Cerebellar cortex (tissue), 1 donor: ENCODE measurements around the gene JUP.
"Not testable (repeated sequence)": the region's sequence is repeated elsewhere in the genome, so short reads cannot be mapped to it uniquely, and the experiment has no call there.

Source experiments
- DNase-seq: peaks from one replicate; pipeline ENCODE4 v3.0.0-alpha.2; 2015; ENCODE audit warnings: low spot score

Gene JUP

GRCh38 chr17:41786227-41787020, at the start of gene JUP:
JUP (minus strand) TSS chr17:41786711; CDS start chr17:41771854, 14,857 bp downstream.
- peak; percentile 100 for DNase-seq

GRCh38 chr17:41835800-41836549, 49.5 kb upstream of the JUP start, which contains the start of gene NT5C3B:
NT5C3B (minus strand) TSS chr17:41836232; CDS start chr17:41836193, 39 bp downstream.
- DNase-seq: peak; percentile 43

- peak; percentile 39 for DNase-seq
Observed at GRCh38 chr17:41835214-41835799, 48.8 kb upstream of the JUP start.

GRCh38 chr17:41829961-41830360, 43.5 kb upstream of the JUP start:
- not testable (repeated sequence) for DNase-seq

DNA sequence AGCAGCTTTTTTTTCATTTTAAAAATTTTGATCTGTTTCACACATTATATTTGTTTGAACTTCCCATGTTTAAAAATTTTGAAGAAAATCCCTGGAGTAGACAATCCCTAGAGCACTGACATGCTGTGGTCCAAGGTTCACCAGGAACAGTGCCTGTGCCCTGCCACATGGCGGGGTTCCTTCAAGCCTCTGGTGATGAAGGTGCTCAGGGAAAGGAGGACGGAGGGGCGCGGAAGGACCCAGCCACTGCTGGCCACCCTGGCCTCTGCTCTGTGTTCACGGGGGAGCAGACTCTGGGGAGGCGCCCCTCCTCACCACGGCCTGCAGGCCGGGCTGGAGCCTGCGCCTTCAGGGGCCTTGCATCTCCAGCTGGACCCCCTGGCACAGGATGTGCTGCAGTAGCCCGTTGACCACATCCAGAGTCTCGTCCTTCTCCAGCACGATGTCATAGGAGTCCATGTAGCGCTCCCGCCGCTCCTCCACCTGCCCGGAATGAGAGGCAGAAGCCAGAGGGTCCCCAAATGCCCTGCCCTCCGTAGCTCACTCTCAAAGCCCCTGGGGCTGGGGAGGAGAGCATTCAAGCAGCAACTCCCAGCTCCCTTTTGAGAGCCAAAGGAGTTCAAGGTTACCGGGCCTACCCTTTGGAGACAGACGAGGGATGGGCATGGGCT, 38.8 kb upstream of the JUP start:
- DNase-seq: no peak

- no peak for DNase-seq
Observed at GRCh38 chr17:41824086-41824485, 37.6 kb upstream of the JUP start.

- DNase-seq: no peak
Observed at GRCh38 chr17:41823580-41823979, 37.1 kb upstream of the JUP start.

GRCh38 chr17:41823141-41823524, 36.6 kb upstream of the JUP start:
- DNase-seq: no peak

GRCh38 chr17:41822216-41823140, 36.0 kb upstream of the JUP start:
- no peak for DNase-seq

DNA sequence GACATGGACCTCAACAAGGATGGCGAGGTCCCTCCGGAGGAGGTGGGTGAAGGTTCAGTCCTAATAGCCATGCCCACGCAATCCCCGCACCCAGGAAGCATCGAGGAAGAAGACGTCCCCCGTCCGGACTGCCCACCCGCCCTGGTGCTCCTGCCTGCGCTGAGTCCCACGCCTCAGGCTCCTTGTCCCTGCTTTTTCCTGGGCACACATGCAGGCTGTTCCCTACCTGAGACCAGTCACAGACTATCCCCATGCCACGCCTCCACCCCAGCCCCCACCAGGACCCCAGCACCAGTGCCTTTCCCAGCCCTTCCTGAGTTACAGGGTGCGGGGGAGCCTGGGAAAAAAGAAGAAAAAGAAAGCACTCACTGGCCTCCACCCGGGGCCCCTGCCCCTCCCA, 35.3 kb upstream of the JUP start:
- no peak for DNase-seq

GRCh38 chr17:41818024-41818423, 31.5 kb upstream of the JUP start:
- DNase-seq: no peak

DNA sequence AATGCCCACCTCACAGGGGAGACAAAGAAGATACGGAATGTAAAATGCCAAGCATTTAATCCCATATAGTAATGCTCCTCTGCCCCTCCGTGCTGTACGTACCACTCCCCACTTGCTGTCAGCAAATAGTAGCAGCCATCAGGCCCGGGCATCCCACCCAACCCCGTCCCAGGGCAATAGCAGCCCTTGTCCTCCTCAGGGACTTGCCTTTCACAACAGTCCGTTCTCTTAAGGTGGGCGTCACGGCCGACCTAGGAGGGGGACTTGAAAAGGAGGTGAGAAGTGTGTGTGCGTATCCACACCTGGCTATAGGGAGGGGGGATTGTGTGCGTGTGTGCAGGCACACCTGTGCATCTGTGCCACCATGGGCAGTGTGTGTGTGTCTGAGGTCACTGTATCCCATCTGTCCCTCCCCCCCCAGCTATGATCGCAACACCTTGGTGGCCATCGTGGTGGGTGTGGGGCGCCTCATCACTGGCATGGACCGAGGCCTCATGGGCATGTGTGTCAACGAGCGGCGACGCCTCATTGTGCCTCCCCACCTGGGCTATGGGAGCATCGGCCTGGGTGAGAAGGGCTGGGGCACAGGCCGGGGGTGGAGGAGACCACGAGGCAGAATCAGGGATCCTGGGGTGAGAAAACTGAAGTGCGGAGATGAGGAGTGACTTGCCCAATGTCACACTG, 30.3 kb upstream of the JUP start:
- no peak for DNase-seq

- no peak for DNase-seq
Observed at GRCh38 chr17:41814195-41814594, 27.7 kb upstream of the JUP start.

- DNase-seq: no peak
Observed at GRCh38 chr17:41813699-41814124, 27.2 kb upstream of the JUP start.

DNA sequence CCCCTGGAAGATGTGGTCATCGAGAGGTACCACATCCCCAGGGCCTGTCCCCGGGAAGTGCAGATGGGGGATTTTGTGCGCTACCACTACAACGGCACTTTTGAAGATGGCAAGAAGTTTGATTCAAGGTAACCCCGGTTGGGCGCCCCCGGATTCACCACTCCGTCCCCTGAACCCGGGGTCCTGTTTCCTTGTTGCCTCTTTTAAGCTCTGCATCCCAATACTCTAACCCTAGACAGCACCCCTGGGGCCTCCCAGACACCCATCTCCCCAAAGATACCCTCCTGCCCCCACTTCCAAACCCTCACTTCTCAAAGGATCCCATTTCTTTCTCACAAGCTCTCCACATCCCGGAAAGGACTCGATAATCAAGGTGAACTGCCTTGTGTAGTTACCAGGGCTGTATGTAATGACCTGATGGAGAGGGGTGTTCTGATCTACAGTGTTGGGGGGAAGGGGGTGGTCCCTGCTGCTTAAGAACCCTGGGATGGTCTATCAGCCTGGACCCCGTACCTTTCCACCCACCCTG, 26.7 kb upstream of the JUP start:
- no peak for DNase-seq

DNA sequence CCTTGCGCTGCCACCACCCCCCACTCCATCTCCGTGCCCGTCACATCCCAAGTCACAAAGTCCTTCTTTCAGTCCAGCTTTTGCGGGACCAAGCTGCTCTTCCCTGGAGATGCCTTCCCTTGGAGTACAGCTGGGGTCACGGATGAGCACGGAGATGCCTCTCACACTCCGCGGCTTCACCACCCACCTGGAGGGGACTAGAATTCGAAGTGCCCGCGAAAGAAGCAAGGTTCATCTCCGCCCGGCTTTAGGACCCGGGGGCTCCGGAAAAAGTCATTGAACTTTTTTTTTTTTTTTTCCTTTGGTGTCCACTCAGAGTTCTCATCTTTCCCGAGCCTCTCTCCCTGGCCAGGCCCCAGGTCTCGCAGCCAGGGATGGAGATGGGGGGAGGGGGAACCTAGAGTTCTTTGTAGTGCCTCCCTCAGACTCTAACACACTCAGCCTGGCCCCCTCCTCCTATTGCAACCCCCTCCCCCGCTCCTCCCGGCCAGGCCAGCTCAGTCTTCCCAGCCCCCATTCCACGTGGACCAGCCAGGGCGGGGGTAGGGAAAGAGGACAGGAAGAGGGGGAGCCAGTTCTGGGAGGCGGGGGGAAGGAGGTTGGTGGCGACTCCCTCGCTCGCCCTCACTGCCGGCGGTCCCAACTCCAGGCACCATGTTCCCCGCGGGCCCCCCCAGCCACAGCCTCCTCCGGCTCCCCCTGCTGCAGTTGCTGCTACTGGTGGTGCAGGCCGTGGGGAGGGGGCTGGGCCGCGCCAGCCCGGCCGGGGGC, 26.1 kb upstream of the JUP start, which contains the start of gene FKBP10:
FKBP10 (plus strand) TSS at position 624 of the 771 bp plus-strand sequence; CDS start at position 655, 31 bp downstream.
- DNase-seq: peak; percentile 88

- peak; percentile 76 for DNase-seq
Observed at GRCh38 chr17:41811549-41812380, 25.3 kb upstream of the JUP start, which contains the start of gene P3H4. P3H4 (minus strand) TSS chr17:41811949; CDS start chr17:41811915, 34 bp downstream.
